Measurements from ENCODE around the gene TNNI3K.

GRCh38 chr1:74344387-74344786 is 109.2 kb downstream of the TNNI3K start:
- no peak for TF ChIP-seq ZNF274 (IDR thresholded peaks at IDR 0.05; ENCODE audit: low read depth, low read length)
- TF ChIP-seq SUZ12 (IDR thresholded peaks at IDR 0.05; ENCODE audit: extremely low read depth, insufficient read depth, insufficient read length) = no peak
